Activated CD8-positive, alpha-beta memory T cell treated with anti-CD3 and anti-CD28 coated beads, Interleukin-2, amount 50 U/mL, for 48 hours (primary cell): ENCODE data around the gene IQSEC3.
"Not testable (repeated sequence)": the region's sequence is repeated elsewhere in the genome, so short reads cannot be mapped to it uniquely, and the experiment has no call there.

Experiments used
- DNase-seq: peaks from one replicate; pipeline ENCODE4 v3.0.0-alpha.2; 2020

The IQSEC3 gene

DNA sequence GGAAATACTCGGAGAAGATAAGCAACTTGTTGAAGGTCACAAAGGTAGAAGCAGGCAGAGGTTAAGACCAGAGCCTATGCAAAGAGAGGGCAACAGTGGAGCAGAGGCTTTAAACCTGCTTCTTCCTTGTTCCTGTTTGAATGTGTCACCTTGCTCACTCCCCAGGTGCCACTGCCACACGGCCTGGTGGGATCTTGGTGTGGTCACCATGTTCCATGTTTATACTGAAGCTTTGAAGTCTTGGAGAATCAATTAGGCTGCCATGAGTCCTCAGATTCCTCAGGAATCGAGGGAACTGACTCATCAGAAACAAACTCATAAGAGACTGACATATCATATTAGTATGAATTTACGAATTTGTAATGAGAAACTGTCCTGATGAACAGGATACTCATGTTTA, 46.8 kb downstream of the IQSEC3 start:
- no peak for DNase-seq

- no peak for DNase-seq
Observed at GRCh38 chr12:114626-115211, 48.2 kb downstream of the IQSEC3 start.

GRCh38 chr12:115518-115917, 49.0 kb downstream of the IQSEC3 start:
- no peak for DNase-seq

GRCh38 chr12:115960-116915, 49.7 kb downstream of the IQSEC3 start:
- DNase-seq: no peak

DNA sequence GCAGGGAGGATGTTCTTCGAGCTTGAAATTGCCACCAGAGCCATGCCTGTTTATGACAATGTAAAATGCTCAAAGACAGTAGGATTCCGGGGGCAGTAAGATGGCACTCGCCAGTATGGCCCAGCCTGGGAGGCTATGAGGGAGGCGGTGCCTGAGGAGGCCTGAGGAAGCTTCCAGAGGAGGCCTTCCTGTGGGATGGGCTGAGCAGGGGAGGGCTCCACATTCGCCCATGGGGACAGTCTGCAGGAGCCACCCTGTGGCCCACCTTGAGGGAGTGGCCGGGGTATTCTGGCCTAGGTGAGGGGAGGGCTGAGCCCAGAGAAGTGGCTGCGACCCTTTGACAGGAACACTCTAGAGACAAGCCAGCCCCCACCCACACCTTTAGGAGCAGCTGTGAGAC, 50.7 kb downstream of the IQSEC3 start:
- no peak for DNase-seq

GRCh38 chr12:117816-118345, 51.3 kb downstream of the IQSEC3 start:
- no peak for DNase-seq

DNA sequence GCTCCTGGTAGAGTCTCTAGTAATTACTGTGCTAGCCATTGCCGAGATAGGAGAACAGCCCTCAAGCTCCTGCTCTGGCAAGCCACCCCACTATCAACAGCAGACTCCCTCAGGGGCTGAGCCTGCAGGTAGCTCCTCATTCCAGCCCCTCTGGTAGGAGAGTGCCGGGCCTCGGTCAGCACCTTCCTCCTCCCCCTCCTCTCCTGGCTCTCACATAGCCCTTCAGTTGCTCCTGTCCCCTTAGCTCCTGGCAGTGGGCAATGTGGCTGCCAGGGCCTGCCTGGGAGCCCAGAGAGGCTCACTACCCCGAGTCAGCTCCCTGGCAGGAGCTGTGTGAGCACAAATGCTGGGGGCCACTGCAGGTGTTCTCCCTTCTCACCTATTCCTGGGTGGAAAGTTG, 52.0 kb downstream of the IQSEC3 start:
- no peak for DNase-seq

GRCh38 chr12:120951-121350, 54.4 kb downstream of the IQSEC3 start:
- no peak for DNase-seq

- no peak for DNase-seq
Observed at GRCh38 chr12:121647-122046, 55.1 kb downstream of the IQSEC3 start.

DNA sequence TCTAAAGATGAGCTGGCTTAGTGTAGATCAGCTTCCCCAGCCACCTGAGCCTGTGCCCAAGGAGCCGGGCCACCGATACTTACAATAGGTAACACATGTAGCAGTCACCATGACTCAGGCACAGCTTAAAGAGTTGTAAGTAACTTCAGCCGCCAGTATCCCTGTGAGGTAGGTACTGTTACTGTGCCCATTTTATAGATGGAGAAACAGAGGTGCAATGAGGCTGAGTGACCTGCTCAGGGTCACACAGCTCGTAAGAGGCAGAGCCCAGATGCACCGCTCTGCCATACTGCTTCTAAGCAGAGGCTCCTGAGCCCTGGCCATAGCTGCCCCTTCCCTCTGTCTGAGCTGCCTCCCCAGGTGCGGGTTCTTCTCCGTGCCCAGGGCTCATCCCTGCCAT, 58.5 kb downstream of the IQSEC3 start:
- no peak for DNase-seq

DNA sequence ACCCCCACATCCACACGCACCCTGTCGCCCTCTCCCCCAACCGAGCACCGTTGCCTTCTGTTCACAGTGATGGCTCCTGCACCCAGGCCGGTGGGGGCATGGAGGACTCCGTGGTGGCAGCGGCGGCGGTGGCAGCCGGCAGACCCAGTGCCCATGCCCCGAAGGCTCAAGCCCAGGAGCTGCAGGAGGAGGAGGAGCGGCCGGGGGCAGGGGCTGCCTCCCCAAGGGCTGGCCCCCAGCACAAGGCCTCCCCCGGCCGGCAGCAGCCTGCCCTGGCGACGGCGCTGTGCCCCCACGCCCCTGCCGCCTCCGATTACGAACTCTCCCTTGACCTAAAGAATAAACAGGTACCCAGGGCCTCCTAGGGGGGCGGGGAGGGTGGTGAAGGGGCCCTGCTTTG, 59.0 kb downstream of the IQSEC3 start:
- no peak for DNase-seq

DNA sequence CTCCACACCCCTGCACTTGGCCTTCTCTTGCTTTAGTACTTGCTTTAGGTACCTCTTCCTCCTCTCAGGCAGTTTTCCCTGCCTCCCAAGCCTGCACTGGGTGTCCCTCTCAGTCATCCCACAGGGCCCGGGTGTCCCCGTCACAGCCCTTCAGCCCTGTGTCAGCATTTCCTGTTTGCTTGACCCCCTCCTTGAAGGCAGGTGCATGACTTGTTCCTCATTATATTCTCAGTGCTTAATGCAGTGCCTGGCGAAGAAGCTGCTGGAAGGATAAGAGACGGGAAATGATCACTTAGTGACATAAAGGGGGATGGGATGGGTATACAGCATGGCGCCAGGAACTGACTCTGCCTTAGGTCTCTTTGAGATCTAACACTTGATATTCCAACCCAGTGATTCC, 61.5 kb downstream of the IQSEC3 start:
- no peak for DNase-seq

DNA sequence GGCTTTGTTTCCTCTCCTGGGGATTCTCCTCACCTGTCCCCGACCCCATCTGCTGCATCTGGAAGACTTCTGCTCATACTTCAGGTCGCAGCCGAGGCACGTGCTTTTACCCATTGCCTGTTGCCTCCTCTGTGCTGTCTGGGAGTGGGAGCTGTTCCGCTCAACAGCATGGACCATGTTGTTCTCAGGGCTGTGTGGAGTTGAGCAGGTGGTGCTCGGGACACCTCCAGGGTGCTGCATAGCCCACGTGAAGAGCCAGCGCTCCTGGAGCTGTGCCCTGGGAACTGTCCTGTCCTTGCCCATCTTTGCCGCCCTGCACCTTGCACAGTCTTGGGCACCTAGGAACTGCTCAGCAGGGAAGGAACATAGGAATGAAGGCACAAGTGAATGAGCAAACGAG, 62.4 kb downstream of the IQSEC3 start:
- DNase-seq: no peak

DNA sequence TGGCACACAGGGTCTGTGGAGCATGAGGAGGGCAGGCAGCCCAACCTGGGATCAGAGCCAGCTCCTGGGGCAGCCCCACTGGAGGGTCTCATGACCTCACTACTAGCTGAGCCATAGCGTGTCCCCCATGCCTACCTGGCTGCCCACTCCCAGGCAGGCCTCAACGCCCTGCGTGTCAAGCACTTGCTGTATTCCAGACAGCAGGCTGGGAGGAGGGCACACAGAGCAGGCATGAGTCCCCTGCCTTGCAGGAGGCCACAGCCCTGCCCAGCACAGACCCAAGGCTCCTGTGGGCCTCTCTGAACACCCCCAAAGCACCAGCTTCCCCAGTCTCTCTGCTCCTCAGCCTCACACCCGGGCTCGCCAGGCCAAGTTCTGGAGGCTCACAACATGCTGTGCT, 64.0 kb downstream of the IQSEC3 start:
- no peak for DNase-seq

GRCh38 chr12:131008-131407, 64.4 kb downstream of the IQSEC3 start:
- no peak for DNase-seq

DNA sequence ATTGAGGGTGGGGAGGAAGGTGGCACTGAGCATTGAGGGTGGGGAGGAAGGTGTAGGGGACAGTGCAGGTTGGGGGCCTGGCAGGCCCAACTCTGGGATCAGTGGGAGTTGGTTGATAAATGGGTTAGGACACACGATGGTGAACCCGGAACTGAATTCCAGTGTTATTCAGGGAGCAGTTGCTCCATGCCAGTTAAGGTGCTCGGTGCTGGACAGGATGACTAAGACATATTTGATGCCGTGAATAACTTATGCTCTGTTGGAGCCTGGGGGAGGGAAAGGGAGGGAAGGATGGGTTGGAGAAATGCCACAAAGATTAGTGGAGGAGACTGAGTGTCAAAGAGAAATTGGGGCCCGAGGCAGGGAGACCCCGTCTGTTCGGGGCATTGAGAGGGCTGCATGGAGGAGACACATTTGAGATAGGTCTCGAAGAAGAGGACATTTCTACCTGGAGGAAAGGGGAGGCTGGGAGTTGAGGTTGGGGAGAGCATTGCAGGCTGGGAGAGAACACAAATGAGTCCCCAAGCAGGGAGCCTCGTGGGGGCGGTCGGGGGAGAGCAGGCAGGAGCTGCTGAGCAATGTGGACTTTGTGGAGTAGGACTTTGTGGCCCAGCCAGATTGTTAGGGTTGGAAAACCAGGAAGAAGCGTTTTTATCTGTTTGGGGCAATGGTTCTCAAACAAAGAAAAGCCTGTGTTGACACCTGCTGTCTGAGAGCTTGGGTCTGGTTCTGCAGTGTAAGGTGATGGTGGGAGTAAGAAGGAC, 65.3 kb downstream of the IQSEC3 start:
- no peak for DNase-seq

DNA sequence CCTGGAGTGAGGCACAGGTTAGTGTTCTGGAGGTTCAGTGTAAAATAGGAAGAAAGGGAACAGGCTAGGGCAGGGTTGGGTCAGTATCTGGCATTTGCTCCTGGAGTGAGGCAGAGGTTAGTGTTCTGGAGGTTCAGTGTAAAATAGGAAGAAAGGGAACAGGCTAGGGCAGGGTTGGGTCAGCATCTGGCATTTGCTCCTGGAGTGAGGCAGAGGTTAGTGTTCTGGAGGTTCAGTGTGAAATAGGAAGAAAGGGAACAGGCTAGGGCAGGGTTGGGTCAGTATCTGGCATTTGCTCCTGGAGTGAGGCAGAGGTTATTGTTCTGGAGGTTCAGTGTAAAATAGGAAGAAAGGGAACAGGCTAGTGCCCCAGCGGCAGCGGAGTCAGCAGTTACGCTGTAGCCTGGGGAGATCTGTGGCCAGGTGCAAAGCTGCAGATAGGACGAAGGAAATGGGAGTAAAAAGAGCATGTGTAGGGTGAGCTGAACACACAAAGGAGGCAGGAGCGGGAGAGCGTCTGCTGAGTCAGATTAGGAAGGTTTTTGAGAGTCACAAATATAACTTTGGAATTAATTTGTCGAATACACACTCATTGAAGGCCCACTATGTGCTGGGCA, 67.2 kb downstream of the IQSEC3 start:
- not testable (repeated sequence) for DNase-seq

- DNase-seq: no peak
Observed at GRCh38 chr12:135138-135537, 68.6 kb downstream of the IQSEC3 start.

DNA sequence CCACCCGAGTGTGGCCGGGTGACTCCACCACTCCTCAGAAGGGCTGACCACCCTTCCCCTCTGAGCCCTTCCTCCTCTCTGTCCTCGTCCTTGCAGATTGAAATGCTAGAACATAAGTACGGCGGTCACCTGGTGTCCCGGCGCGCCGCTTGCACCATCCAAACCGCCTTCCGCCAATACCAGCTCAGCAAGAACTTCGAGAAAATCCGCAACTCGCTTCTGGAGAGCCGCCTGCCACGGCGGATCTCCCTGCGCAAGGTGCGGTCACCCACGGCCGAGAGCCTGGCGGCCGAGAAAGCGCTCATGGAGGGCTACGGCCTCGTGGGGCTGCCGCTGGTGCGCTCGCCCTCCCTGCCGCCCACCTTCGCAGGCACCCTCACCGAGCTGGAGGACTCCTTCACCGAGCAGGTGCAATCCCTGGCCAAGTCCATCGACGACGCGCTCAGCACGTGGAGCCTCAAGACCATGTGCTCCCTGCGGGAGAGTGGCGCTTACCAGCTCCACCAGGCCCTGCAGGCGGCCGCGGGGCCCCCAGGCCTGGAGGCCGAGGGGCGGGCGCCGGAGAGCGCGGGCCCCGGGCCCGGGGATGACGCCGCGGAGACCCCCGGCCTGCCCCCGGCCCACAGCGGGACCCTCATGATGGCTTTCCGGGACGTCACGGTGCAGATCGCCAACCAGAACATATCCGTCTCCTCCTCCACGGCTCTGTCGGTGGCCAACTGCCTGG, 71.8 kb downstream of the IQSEC3 start:
- DNase-seq: no peak

- peak; percentile 59 for DNase-seq
Observed at GRCh38 chr12:138898-139534, 72.4 kb downstream of the IQSEC3 start.

GRCh38 chr12:139585-139984, 73.0 kb downstream of the IQSEC3 start:
- no peak for DNase-seq

- no peak for DNase-seq
Observed at GRCh38 chr12:140162-140561, 73.6 kb downstream of the IQSEC3 start.
